WERI-Rb-1 (cell line): Measurements from ENCODE around the gene SWT1.
"Not testable (repeated sequence)": the region's sequence is repeated elsewhere in the genome, so short reads cannot be mapped to it uniquely, and the experiment has no call there.

ENCODE experiments used
- DNase-seq: peaks from one replicate; pipeline ENCODE4 v3.0.0-alpha.2; 2020
- H3K27ac ChIP-seq: fragments of 250-450 bp; sonication (Bioruptor Pico); 2 replicates; pipeline ENCODE4 v1.5.1; 2020; ENCODE audit warnings: mild to moderate bottlenecking, moderate library complexity
- H3K27me3 ChIP-seq: fragments of 250-450 bp; sonication (Bioruptor Pico); 2 replicates; pipeline ENCODE4 v1.5.1; 2021; ENCODE audit warnings: mild to moderate bottlenecking, low read depth, moderate library complexity; ENCODE audit not compliant: insufficient read depth, severe bottlenecking
- H3K36me3 ChIP-seq: fragments of 250-450 bp; sonication (Bioruptor Pico); 2 replicates; pipeline ENCODE4 v1.5.1; 2020; ENCODE audit warnings: mild to moderate bottlenecking, moderate library complexity
- H3K4me3 ChIP-seq: 2 replicates; pipeline ENCODE4 v1.5.1; 2011; ENCODE audit warnings: low read depth, mild to moderate bottlenecking, control low read depth, low read length
- H3K9me3 ChIP-seq: fragments of 250-450 bp; sonication (Bioruptor Pico); 2 replicates; pipeline ENCODE4 v1.5.1; 2021; ENCODE audit warnings: mild to moderate bottlenecking, moderate library complexity; ENCODE audit not compliant: severe bottlenecking
- TF ChIP-seq, protein P1 (sequence below): IDR thresholded peaks from 2 replicates; pipeline ENCODE4 v1.5.1; 2011; ENCODE audit warnings: low read depth, mild to moderate bottlenecking, control low read depth, inconsistent platforms, low read length

Gene SWT1

GRCh38 chr1:185200889-185201288 is 43.9 kb downstream of the SWT1 start:
- no peaks in the 10 kb centered on the region for H3K27me3 ChIP-seq
- no peak for DNase-seq
- H3K9me3 ChIP-seq, result no peaks in the 10 kb centered on the region
- H3K36me3 ChIP-seq, result no peaks in the 10 kb centered on the region
- H3K27ac ChIP-seq, result no peak overlapping the region
- H3K4me3 ChIP-seq, result no peak overlapping the region
- TF ChIP-seq, protein P1, sequence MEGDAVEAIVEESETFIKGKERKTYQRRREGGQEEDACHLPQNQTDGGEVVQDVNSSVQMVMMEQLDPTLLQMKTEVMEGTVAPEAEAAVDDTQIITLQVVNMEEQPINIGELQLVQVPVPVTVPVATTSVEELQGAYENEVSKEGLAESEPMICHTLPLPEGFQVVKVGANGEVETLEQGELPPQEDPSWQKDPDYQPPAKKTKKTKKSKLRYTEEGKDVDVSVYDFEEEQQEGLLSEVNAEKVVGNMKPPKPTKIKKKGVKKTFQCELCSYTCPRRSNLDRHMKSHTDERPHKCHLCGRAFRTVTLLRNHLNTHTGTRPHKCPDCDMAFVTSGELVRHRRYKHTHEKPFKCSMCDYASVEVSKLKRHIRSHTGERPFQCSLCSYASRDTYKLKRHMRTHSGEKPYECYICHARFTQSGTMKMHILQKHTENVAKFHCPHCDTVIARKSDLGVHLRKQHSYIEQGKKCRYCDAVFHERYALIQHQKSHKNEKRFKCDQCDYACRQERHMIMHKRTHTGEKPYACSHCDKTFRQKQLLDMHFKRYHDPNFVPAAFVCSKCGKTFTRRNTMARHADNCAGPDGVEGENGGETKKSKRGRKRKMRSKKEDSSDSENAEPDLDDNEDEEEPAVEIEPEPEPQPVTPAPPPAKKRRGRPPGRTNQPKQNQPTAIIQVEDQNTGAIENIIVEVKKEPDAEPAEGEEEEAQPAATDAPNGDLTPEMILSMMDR, result no peak

- Histone ChIP-seq H3K36me3 (no peaks in the 10 kb centered on the region), H3K9me3 (no peaks in the 10 kb centered on the region), H3K27ac (no peak overlapping the region), H3K27me3 (no peaks in the 10 kb centered on the region), H3K4me3 (no peak overlapping the region)
- no peak for DNase-seq
- TF ChIP-seq, protein P1, result no peak
Observed at GRCh38 chr1:185207170-185207569, 50.2 kb downstream of the SWT1 start.

DNA sequence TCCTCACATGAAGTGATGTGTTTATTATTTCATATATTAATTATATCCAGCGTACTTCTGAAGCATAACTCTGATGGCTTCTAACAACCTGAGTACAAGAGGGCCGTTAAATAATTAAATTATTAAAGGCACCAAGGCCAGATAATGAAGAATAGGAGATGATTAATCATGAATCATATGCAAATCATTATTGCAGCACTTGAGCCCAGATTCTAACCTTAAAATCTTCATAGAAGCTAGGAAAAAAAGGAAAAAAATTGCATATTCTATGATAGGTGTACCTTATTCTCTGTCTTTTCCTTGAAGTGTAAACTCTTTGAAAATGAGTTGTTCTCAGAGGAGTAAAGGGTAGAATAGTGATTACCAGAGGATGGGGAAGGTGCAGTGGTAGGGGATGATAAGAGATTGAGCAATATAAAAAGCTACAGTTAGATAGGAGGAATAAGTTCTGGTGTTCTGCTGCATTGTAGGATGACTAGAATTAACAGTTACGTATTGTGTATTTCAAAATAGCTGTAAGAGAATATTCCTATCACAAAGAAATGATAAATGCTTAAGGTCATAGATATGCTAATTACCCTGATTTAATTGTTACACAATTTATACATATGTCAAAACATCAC is 51.1 kb downstream of the SWT1 start:
- no peaks in the 10 kb centered on the region for H3K27me3 ChIP-seq
- no peak for DNase-seq
- H3K4me3 ChIP-seq, result no peak overlapping the region
- TF ChIP-seq, protein P1, result no peak
- no peak overlapping the region for H3K27ac ChIP-seq
- H3K36me3 ChIP-seq, result no peaks in the 10 kb centered on the region
- H3K9me3 ChIP-seq, result no peaks in the 10 kb centered on the region

DNA sequence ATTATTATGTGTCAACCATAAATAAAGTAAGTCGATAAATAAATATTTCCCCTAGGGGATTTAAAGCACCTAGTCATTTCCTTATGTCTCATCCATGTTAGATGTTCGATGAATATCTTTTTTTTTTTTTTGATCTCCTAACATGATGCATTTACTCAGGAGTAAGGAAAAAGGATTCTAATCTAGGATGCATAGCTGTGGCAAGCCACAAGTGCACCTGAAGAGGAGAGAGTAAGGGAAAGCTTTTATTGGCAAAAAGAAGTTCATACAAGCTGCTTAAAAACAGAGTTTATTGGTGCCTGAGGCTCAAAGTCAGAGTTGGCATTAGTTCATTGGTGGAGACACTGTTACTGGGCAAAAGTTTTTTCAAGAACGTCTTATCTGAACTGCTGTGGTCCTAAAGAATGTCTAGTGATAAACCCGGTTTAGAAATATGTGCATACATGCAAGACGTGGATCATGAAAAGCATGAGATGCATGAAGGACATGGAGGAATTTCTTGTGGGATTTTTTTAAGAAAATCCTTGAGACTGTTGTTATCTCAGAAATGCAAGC is 51.7 kb downstream of the SWT1 start:
- TF ChIP-seq, protein P1, result no peak
- no peak for DNase-seq
- no peak overlapping the region for H3K4me3 ChIP-seq
- no peaks in the 10 kb centered on the region for H3K9me3 ChIP-seq
- H3K27me3 ChIP-seq, result no peaks in the 10 kb centered on the region
- H3K27ac ChIP-seq, result no peak overlapping the region
- no peaks in the 10 kb centered on the region for H3K36me3 ChIP-seq

DNA sequence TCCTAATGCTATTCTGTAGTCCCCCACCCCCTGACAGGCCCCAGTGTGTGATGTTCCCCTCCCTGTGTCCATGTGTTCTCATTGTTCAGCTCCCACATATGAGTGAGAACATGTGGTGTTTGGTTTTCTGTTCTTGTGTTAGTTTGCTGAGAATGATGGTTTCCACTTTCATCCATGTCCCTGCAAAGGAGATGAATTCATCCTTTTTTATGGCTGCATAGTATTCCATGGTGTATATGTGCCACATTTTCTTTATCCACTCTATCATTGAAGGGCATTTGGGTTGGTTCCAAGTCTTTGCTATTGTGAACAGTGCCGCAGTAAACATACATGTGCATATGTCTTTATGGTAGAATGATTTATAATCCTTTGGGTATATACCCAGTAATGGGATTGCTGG is 52.4 kb downstream of the SWT1 start:
- not testable (repeated sequence) for H3K9me3 ChIP-seq, H3K27ac ChIP-seq, DNase-seq, H3K36me3 ChIP-seq, H3K4me3 ChIP-seq, H3K27me3 ChIP-seq

DNA sequence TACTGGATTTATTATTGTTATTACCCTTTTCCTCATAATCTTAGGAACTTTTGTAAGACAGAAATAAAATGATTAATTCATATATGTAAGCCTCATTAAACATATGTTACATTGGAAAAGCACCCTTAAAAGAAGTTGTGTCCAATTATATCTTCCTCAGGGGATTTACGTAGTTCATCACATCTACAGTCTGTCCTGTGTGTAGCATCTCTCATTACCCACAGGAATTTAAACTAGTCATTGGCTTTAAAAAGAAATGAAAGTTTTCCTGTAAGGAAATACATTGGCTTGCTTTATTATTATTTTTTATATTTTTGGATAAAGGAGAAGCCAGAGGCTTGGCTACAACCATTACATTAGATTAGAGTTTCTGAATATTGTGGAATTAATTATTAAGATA is 56.1 kb downstream of the SWT1 start:
- TF ChIP-seq, protein P1, result no peak
- Histone ChIP-seq H3K9me3 (no peaks in the 10 kb centered on the region), H3K27me3 (no peaks in the 10 kb centered on the region), H3K27ac (no peak overlapping the region), H3K36me3 (no peaks in the 10 kb centered on the region), H3K4me3 (no peak overlapping the region)
- DNase-seq, result no peak
